Stimulated activated CD8-positive, alpha-beta memory T cell treated with anti-CD3 and anti-CD28 coated beads, Interleukin-4, amount 100 ng/mL, for 24 hours (primary cell): ENCODE measurements around the gene CD4.
A peak's percentile ranks its signal among the peaks of the same experiment; 100 is the strongest.

ENCODE experiments used
- DNase-seq: peaks from one replicate; pipeline ENCODE4 v3.0.0-alpha.2; 2020; ENCODE audit warnings: low read depth

The CD4 gene

GRCh38 chr12:6778574-6779550 lies 10.5 kb upstream of the CD4 start:
- peak; percentile 79 for DNase-seq

DNA sequence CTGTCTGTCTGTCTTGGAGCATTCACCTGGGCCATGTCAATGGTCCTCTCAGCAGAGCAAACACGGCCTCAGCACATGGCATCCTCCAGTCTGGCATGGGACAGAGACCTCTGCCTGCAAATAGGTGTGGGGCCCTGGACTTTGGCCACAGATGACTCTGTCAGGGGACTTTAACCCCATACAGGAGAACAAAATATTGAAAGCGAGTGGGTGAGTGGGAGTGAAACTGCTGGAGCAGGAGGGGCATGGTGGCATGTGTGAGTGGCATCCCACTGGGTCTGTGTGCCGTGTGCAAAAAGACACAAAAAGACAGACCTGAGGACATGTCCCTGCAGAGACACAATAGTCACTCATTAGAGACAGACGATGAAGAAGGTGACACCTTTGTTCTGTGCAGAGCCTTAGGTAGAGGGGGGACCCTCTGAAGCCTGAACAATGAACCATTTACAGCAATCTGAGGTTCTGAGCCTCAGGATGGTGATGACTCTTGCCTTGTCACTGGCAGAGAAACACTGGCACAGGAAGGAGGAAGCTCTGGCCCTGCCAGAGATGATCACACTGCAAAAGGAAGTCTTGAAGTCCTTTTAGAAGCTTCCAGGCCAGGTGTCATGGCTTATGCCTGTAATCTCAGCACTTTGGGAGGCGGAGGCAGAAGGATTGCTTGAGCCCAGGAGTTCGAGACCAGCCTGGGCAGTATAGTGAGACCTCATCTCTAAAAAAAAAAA lies 9.5 kb upstream of the CD4 start:
- no peak for DNase-seq

DNA sequence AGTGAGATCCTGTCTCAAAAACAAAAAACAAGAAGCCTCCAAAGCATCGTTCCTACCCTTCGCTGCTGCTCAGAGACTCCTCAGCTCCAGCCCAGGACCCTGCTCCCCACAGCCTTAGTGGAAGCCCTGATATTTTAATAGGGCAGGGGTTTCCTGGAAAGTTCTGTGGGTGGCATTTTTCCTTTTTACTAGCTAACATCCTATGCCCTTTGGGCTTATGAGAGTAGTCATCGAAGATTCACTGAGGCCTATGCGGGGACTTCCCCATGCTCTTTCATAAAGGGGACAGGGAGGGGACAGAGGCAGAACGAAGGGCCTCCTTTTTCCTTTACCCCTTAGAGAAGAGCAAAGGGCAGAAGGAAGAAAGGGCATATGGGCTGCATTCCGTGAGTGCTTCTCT lies 8.8 kb upstream of the CD4 start:
- DNase-seq: no peak

GRCh38 chr12:6782119-6782518 lies 7.2 kb upstream of the CD4 start:
- DNase-seq: no peak

- no peak for DNase-seq
Measured at GRCh38 chr12:6782850-6783566, 6.3 kb upstream of the CD4 start.

- DNase-seq: no peak
Measured at GRCh38 chr12:6783828-6784227, 5.5 kb upstream of the CD4 start.

DNA sequence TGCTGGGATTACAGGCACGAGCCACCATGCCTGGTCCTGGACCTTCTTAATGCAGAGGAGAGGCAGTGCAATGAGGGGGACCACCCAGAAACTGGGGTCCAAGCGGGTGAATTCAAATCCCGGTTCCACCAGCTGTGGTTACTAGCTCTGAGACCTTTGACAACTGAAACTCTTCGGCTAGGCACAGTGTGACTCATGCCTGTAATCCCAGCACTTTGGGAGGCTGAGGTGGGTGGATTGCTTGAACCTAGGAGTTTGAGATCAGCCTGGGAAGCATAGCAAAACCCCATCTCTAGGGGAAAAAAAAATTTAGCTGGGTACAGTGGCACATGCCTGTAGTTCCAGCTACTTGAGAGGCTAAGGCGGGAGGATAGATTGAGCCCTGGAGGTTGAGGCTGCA lies 5.0 kb upstream of the CD4 start:
- DNase-seq: no peak

GRCh38 chr12:6784761-6785160 lies 4.6 kb upstream of the CD4 start:
- no peak for DNase-seq

GRCh38 chr12:6786416-6787094 lies 2.8 kb upstream of the CD4 start:
- no peak for DNase-seq

GRCh38 chr12:6787309-6787708 lies 2.0 kb upstream of the CD4 start:
- DNase-seq: no peak

GRCh38 chr12:6790496-6791150 lies 1.3 kb downstream of the CD4 start:
- no peak for DNase-seq

GRCh38 chr12:6791931-6792520 lies 2.7 kb downstream of the CD4 start:
- DNase-seq: no peak

DNA sequence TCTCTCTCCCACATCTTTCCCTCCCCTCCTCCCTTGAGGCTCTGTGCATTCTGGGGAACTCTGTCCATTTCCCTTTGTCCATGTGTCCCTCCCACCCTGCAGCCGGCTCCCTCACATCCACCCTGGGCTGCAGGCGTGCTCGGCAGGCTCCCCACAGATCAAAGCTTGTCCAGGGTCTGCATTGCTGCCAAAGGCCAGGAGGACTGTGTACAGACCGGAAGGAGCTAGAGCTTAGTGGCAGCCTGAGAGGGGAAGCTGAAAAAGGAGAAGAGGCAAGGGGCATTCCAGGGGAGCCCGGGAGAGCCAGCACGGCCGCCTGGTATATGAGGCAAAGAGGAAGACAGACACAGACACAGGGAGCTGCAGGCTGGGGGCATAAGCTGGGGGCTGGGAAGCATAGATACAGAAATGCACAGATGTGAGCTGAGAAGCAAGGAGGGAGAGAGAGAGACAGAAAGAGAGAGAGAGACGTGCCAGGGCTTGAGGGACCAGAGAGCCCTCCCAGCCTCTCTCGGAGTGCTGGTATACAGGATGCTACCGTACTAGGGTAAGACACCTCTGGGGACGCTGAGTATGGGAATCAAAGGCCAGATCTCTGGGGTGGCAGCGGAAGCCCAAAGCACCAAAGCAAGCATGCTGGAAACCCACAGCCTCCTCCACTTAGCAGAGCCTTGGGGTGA lies 3.3 kb downstream of the CD4 start:
- DNase-seq: no peak

- no peak for DNase-seq
Measured at GRCh38 chr12:6795088-6795487, 5.8 kb downstream of the CD4 start.

GRCh38 chr12:6796576-6796975 lies 7.2 kb downstream of the CD4 start:
- DNase-seq: no peak

- DNase-seq: no peak
Measured at GRCh38 chr12:6799147-6799546, 9.8 kb downstream of the CD4 start.

GRCh38 chr12:6807170-6807569 lies 17.8 kb downstream of the CD4 start:
- no peak for DNase-seq

DNA sequence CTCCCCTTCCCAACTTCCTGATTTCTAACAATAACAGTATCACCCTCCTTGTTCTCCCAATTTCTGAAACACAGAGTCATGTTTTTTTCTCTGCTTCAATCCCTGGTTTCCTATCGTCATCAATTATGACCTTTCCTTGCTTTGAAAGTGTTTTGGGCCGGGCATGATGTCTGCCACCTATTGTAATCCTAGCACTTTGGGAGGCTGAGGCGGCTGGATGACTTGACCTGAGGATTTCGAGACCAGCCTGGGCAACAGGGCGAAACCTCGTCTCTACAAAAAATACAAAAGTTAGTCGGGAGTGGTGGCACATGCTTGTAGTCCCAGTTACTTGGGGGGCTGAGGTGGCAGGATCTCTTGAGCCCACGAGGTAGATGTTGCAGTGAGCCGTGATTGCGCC lies 19.7 kb downstream of the CD4 start:
- no peak for DNase-seq

DNA sequence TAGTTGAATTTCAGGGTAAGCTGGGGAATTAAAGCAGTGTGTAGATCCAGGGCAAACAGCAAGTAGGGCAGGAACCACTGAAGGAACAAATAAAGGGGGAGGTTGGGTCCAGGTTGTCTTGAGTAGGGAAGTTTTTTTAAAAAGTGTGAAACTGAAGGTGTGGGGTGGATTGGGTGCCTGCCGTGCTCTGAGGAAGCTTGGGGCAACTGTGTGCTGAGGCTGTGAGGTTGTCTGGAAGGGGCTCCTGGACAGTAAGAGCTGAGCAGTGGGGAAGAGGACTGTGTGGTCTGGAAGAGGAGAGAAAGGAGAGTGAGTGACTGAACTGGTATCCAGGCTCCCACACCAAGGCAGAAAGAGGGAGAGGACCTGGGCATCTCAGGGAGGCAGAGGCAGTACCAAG lies 21.4 kb downstream of the CD4 start:
- DNase-seq: no peak

- DNase-seq: no peak
Measured at GRCh38 chr12:6813363-6813762, 24.0 kb downstream of the CD4 start.

DNA sequence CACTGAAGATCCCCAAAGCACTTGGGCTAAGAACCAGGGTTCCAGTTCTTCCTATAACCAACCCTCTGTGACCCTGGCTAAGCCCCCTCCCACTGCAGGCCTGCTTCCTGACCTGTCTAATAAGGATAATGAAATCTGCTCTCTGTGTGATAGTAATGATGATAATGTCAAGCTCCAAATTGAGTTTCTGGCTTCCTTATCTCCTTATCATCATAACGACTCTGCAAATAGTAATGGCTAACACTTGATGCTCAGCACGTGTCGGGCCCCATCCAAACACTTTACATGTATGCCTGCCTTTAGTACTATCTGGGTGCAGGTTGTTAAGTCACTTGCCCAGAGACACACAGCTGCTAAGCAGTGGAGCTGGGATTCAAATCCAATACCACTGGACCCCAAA lies 27.3 kb downstream of the CD4 start:
- DNase-seq: no peak
